Measurements from ENCODE around the gene PHF24.

The PHF24 gene

GRCh38 chr9:35026671-35027070 is 68.6 kb downstream of the PHF24 start:
- TF ChIP-seq CTCF (conservative IDR thresholded peaks at IDR 0.05; ENCODE audit: low read length): no peak
- H3K4me3 ChIP-seq (ENCODE audit: low read length): no peak overlapping the region
- no peak for DNase-seq (ENCODE audit: low read depth)

- no peak overlapping the region for H3K4me3 ChIP-seq (ENCODE audit: low read length)
- TF ChIP-seq CTCF (conservative IDR thresholded peaks at IDR 0.05; ENCODE audit: low read length): no peak
- DNase-seq (ENCODE audit: low read depth): no peak
These were observed 69.3 kb downstream of the PHF24 start for GRCh38 chr9:35027374-35027773.

- no peak for DNase-seq (ENCODE audit: low read depth)
These were observed 69.8 kb downstream of the PHF24 start for GRCh38 chr9:35027860-35028259.

GRCh38 chr9:35028341-35028740 is 70.3 kb downstream of the PHF24 start:
- no peak for TF ChIP-seq CTCF (conservative IDR thresholded peaks at IDR 0.05; ENCODE audit: low read length)
- DNase-seq (ENCODE audit: low read depth): no peak
- no peak overlapping the region for H3K4me3 ChIP-seq (ENCODE audit: low read length)

More at GRCh38 chr9:35027860-35028259, 69.8 kb downstream of the PHF24 start:
- no peak for TF ChIP-seq CTCF (conservative IDR thresholded peaks at IDR 0.05; ENCODE audit: low read length)
- no peak overlapping the region for H3K4me3 ChIP-seq (ENCODE audit: low read length)

- no peak for TF ChIP-seq CTCF (conservative IDR thresholded peaks at IDR 0.05; ENCODE audit: low read length)
- DNase-seq (ENCODE audit: low read depth): no peak
- H3K4me3 ChIP-seq (ENCODE audit: low read length): no peak overlapping the region
These were observed 71.2 kb downstream of the PHF24 start for GRCh38 chr9:35029241-35029640.

- TF ChIP-seq CTCF (conservative IDR thresholded peaks at IDR 0.05; ENCODE audit: low read length): no peak
- no peak overlapping the region for H3K4me3 ChIP-seq (ENCODE audit: low read length)
- DNase-seq (ENCODE audit: low read depth): no peak
These were observed 71.8 kb downstream of the PHF24 start for GRCh38 chr9:35029852-35030251.

Measured in AG10803 (cell line).